Activated CD4-positive, alpha-beta memory T cell treated with anti-CD3 and anti-CD28 coated beads for 36 hours (primary cell): ENCODE data around the gene ATXN7L1. TPM values are rescaled to one million over a fixed set of nuclear protein-coding genes. Genes with fewer than 3 reads are reported as not detected.

ENCODE experiments used
- CTCF ChIA-PET: fragments of 350-600 bp; sonication (Branson Sonifier 250); formaldehyde crosslinking; loops from one replicate; lab custom pipeline; 2021; ENCODE audit warnings: antibody characterized with exemption, inconsistent platforms; lab: Charles Lee
- POLR2A ChIA-PET: fragments of 350-600 bp; sonication (Branson Sonifier 250); formaldehyde crosslinking; loops from one replicate; lab custom pipeline; 2021; ENCODE audit warnings: antibody characterized with exemption; lab: Charles Lee
- DNase-seq: peaks from one replicate; pipeline ENCODE4 v3.0.0-alpha.2; 2020
- H3K27ac Mint-ChIP-seq: one replicate; pipeline ENCODE4 v1.8.0; 2021; ENCODE audit warnings: mixed read lengths
- H3K27me3 Mint-ChIP-seq: one replicate; pipeline ENCODE4 v1.8.0; 2021; ENCODE audit warnings: mixed read lengths
- H3K36me3 Mint-ChIP-seq: one replicate; pipeline ENCODE4 v1.8.0; 2021; ENCODE audit warnings: mixed read lengths
- H3K4me1 Mint-ChIP-seq: one replicate; pipeline ENCODE4 v1.8.0; 2021; ENCODE audit warnings: low read depth, mixed read lengths
- H3K4me3 Mint-ChIP-seq: one replicate; pipeline ENCODE4 v1.8.0; 2021; ENCODE audit warnings: mild to moderate bottlenecking, mixed read lengths
- H3K9me3 Mint-ChIP-seq: one replicate; pipeline ENCODE4 v1.8.0; 2021; ENCODE audit warnings: mixed read lengths
- intact Hi-C: fragments of 100-400 bp; cut with micrococcal nuclease; formaldehyde crosslinking; loops from one replicate; pipeline ENCODE4 v1.15.1; 2023
- total RNA-seq, 2 experiments: library from RNA; stranded (reverse); gene quantifications; one replicate each; pipeline ENCODE4 v1.2.3, GENCODE V29; 2021

The ATXN7L1 gene
- total RNA-seq, 2 experiments from 2014 or later, result 12.4 to 13.3 TPM

DNA sequence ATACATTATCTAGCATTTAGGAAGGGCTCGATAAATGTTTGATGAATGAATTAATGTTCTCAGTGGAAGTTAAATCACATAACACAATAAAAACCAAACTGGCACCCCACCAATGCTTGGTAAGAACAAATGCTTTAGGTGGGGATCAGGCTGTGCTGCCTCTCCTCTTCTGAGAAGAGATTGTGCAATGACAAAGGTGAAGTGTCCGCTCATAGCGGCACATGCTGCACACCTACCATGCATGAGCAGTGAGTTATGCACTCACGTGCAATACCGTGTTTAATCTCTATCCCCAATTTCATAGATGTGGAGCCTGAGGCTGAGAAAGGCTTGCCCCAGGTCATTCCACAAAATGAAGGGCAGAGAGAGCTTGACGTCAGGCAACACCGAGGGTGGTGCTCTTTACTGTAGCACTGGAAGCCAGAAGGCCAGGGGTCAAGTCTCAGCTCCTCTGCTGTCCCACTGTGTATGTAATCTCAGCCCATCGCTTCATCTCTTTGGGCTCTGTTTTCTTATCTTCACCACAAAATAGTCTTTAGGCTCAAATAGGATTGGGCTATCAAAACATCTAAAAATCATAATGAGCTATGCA, 222.2 kb downstream of the ATXN7L1 start:
- POLR2A ChIA-PET, result no interaction called here
- H3K4me3 Mint-ChIP-seq, result no peak overlapping the region
- intact Hi-C loops, result no loop called here
- H3K27ac Mint-ChIP-seq, result no peak overlapping the region
- peaks cover 10% of the 10 kb centered on the region for H3K4me1 Mint-ChIP-seq
- DNase-seq, result no peak
- peaks cover 5% of the 10 kb centered on the region for H3K36me3 Mint-ChIP-seq
- H3K27me3 Mint-ChIP-seq, result no peaks in the 10 kb centered on the region
- CTCF ChIA-PET, result interaction anchor here (0.7 to 4.4 kb wide), 9 partner anchors 10 to 393 kb away, joined by 3 to 43 read pairs (median 4); no protein-coding TSS in a partner anchor
- H3K9me3 Mint-ChIP-seq, result no peaks in the 10 kb centered on the region

GRCh38 chr7:105653441-105654005, 222.9 kb downstream of the ATXN7L1 start:
- Mint-ChIP-seq H3K4me1 (peaks cover 10% of the 10 kb centered on the region), H3K9me3 (no peaks in the 10 kb centered on the region), H3K27me3 (no peaks in the 10 kb centered on the region), H3K36me3 (peaks cover 3% of the 10 kb centered on the region), H3K27ac (no peak overlapping the region), H3K4me3 (no peak overlapping the region)
- DNase-seq, result no peak
- intact Hi-C loops, result no loop called here
- ChIA-PET CTCF (interaction anchor here (1.2 to 4.1 kb wide), 8 partner anchors 10 to 393 kb away, joined by 4 to 43 read pairs (median 5); no protein-coding TSS in a partner anchor), POLR2A (no interaction called here)

GRCh38 chr7:105652359-105652993, 223.9 kb downstream of the ATXN7L1 start:
- no peak overlapping the region for H3K4me3 Mint-ChIP-seq
- no peaks in the 10 kb centered on the region for H3K27me3 Mint-ChIP-seq
- H3K9me3 Mint-ChIP-seq, result no peaks in the 10 kb centered on the region
- peaks cover 3% of the 10 kb centered on the region for H3K36me3 Mint-ChIP-seq
- H3K27ac Mint-ChIP-seq, result no peak overlapping the region
- POLR2A ChIA-PET, result no interaction called here
- CTCF ChIA-PET, result interaction anchor here (0.8 to 4.1 kb wide), 15 partner anchors 11 to 502 kb away, joined by 3 to 43 read pairs (median 4); no protein-coding TSS in a partner anchor
- intact Hi-C loops, result loop anchor here (1.0 kb wide), 2 partner anchors 108 to 357 kb away; no protein-coding TSS in a partner anchor
- DNase-seq, result peak; percentile 75
- peaks cover 10% of the 10 kb centered on the region for H3K4me1 Mint-ChIP-seq

DNA sequence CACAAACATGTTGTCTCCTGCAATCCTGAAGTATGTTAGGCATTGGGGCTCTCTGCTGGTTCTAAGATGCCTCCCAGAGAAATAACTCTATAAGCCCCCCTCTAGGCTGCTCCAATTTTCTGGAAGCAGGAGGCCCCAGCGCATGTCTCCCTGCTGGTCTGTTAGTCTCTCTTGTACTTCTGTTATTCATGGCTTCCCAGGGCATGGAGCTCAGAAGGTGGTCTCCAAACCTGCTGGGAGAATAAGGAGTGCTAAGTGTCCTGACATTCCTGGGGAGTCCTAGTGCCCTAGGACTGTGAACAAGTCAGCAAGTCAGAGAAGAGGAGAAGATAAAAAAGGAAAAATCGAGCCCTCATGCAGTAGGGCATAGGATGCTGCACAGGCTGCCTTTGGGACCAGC, 224.6 kb downstream of the ATXN7L1 start:
- DNase-seq, result no peak
- Mint-ChIP-seq H3K36me3 (peaks cover 3% of the 10 kb centered on the region), H3K27ac (no peak overlapping the region), H3K9me3 (no peaks in the 10 kb centered on the region), H3K4me1 (peaks cover 10% of the 10 kb centered on the region), H3K4me3 (no peak overlapping the region), H3K27me3 (no peaks in the 10 kb centered on the region)
- CTCF ChIA-PET, result interaction anchor here (1.0 to 4.1 kb wide), 13 partner anchors 12 to 395 kb away, joined by 3 to 43 read pairs (median 5); no protein-coding TSS in a partner anchor
- intact Hi-C loops, result loop anchor here (1.0 kb wide), 2 partner anchors 109 to 358 kb away; no protein-coding TSS in a partner anchor
- POLR2A ChIA-PET, result no interaction called here

- Mint-ChIP-seq H3K27ac (no peak overlapping the region), H3K27me3 (no peaks in the 10 kb centered on the region)
- intact Hi-C loops, result no loop called here
These were observed 225.9 kb downstream of the ATXN7L1 start for GRCh38 chr7:105650382-105650970.

GRCh38 chr7:105649727-105650381, 226.5 kb downstream of the ATXN7L1 start:
- Mint-ChIP-seq H3K9me3 (no peaks in the 10 kb centered on the region), H3K4me1 (peaks cover 10% of the 10 kb centered on the region), H3K4me3 (no peak overlapping the region), H3K27ac (no peak overlapping the region), H3K27me3 (no peaks in the 10 kb centered on the region), H3K36me3 (peaks cover 3% of the 10 kb centered on the region)
- intact Hi-C loops, result no loop called here
- no peak for DNase-seq
- ChIA-PET CTCF (interaction anchor here (0.6 to 1.2 kb wide), 2 partner anchors 111 to 115 kb away, joined by 3 read pairs; no protein-coding TSS in a partner anchor), POLR2A (no interaction called here)

More at GRCh38 chr7:105650382-105650970, 225.9 kb downstream of the ATXN7L1 start:
- DNase-seq, result no peak
- Mint-ChIP-seq H3K9me3 (no peaks in the 10 kb centered on the region), H3K4me3 (no peak overlapping the region), H3K36me3 (peaks cover 3% of the 10 kb centered on the region), H3K4me1 (peaks cover 10% of the 10 kb centered on the region)
- ChIA-PET CTCF (interaction anchor here (0.9 kb wide), 1 partner anchor 228 kb away, joined by 3 read pairs; no protein-coding TSS in a partner anchor), POLR2A (no interaction called here)

- Mint-ChIP-seq H3K4me1 (peaks cover 10% of the 10 kb centered on the region), H3K9me3 (no peaks in the 10 kb centered on the region), H3K27me3 (no peaks in the 10 kb centered on the region), H3K4me3 (no peak overlapping the region), H3K27ac (no peak overlapping the region), H3K36me3 (peaks cover 3% of the 10 kb centered on the region)
- CTCF ChIA-PET, result interaction anchor here (1.2 to 3.1 kb wide), 3 partner anchors 8 to 117 kb away, joined by 3 to 16 read pairs (median 4); no protein-coding TSS in a partner anchor
- POLR2A ChIA-PET, result interaction anchor here (0.5 to 1.1 kb wide), 2 partner anchors 109 to 398 kb away, joined by 3 read pairs; no protein-coding TSS in a partner anchor
- DNase-seq, result no peak
- intact Hi-C loops, result no loop called here
These were observed 227.6 kb downstream of the ATXN7L1 start for GRCh38 chr7:105648561-105649401.

DNA sequence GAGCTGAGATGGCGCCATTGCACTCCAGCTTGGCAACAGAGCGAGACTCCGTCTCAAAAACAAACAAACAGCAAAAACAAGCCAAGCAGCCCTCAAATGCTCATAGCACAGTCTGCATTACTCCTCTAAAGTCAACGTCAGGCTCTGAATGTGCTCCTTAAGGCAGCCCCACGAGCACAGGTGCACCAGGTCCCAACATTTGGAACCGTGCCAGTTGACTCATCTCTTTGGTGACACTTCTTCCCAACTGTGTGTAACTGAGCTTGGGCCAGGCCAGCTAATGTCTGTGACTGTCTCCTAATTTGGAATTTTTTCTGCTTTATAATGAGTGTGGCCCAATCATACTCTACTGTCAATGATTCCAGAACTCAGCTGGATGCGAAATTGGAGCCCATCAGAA, 228.8 kb downstream of the ATXN7L1 start:
- H3K4me1 Mint-ChIP-seq, result peaks cover 12% of the 10 kb centered on the region
- H3K27ac Mint-ChIP-seq, result no peak overlapping the region
- intact Hi-C loops, result no loop called here
- POLR2A ChIA-PET, result interaction anchor here (0.6 kb wide), 1 partner anchor 77 kb away, joined by 4 read pairs; no protein-coding TSS in a partner anchor
- no peak overlapping the region for H3K4me3 Mint-ChIP-seq
- H3K36me3 Mint-ChIP-seq, result peaks cover 7% of the 10 kb centered on the region
- no peaks in the 10 kb centered on the region for H3K9me3 Mint-ChIP-seq
- no peaks in the 10 kb centered on the region for H3K27me3 Mint-ChIP-seq
- DNase-seq, result no peak
- CTCF ChIA-PET, result interaction anchor here (1.4 to 3.1 kb wide), 3 partner anchors 9 to 395 kb away, joined by 4 to 16 read pairs (median 6); no protein-coding TSS in a partner anchor

- H3K4me3 Mint-ChIP-seq, result no peak overlapping the region
- ChIA-PET POLR2A (no interaction called here), CTCF (interaction anchor here (0.6 to 4.1 kb wide), 2 partner anchors 11 to 817 kb away, joined by 3 to 18 read pairs; no protein-coding TSS in a partner anchor)
- no peak overlapping the region for H3K27ac Mint-ChIP-seq
- no peaks in the 10 kb centered on the region for H3K27me3 Mint-ChIP-seq
- H3K9me3 Mint-ChIP-seq, result no peaks in the 10 kb centered on the region
- peaks cover 5% of the 10 kb centered on the region for H3K4me1 Mint-ChIP-seq
- no peak for DNase-seq
- peaks cover 11% of the 10 kb centered on the region for H3K36me3 Mint-ChIP-seq
- intact Hi-C loops, result no loop called here
These were observed 231.5 kb downstream of the ATXN7L1 start for GRCh38 chr7:105644937-105645336.

DNA sequence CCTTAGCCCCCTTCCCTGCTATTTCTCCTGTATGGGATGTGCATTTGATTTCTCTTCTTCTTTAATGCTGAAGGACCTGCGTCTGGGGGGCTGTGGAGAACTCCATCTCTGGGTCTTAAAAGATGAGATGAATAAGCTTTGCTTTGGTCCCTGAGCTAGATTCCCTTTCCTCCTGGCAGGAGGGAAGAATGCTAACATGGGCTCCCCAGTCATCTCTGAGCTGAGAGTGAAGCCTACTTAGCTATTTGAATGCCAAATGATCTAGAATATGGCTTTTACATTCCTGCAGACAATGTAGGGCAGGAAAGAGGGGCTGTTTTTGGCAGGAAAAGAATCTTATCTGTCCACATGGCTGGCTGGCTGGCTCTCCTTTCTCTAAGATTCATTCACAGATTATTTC, 232.5 kb downstream of the ATXN7L1 start:
- intact Hi-C loops, result no loop called here
- CTCF ChIA-PET, result interaction anchor here (1.1 to 4.1 kb wide), 3 partner anchors 12 to 398 kb away, joined by 3 to 18 read pairs (median 5); no protein-coding TSS in a partner anchor
- POLR2A ChIA-PET, result no interaction called here
- Mint-ChIP-seq H3K27me3 (no peaks in the 10 kb centered on the region), H3K36me3 (peaks cover 13% of the 10 kb centered on the region), H3K4me3 (no peak overlapping the region), H3K4me1 (peaks cover 5% of the 10 kb centered on the region), H3K27ac (no peak overlapping the region), H3K9me3 (no peaks in the 10 kb centered on the region)
- DNase-seq, result no peak
